HL-60 (cell line): ENCODE data around the gene SYT12.

Experiments used
- DNase-seq, 2 experiments: peaks; one replicate each; pipeline ENCODE4 v3.0.0-alpha.2; 2010 to 2020; ENCODE audit warnings: low read depth in 1 of 2, low spot score in 1 of 2
- H3K27ac ChIP-seq: fragments of 250-450 bp; sonication (Bioruptor Pico); replicated peaks from 2 replicates; pipeline ENCODE4 v1.5.1; 2020; ENCODE audit warnings: mild to moderate bottlenecking, moderate library complexity
- H3K27me3 ChIP-seq: fragments of 250-450 bp; sonication (Bioruptor Pico); 2 replicates; pipeline ENCODE4 v1.5.1; 2021; ENCODE audit warnings: mild to moderate bottlenecking, moderate library complexity; ENCODE audit not compliant: insufficient read depth, poor library complexity, severe bottlenecking
- H3K4me3 ChIP-seq: replicated peaks from 2 replicates; pipeline ENCODE4 v1.5.1; 2011; ENCODE audit warnings: mild to moderate bottlenecking, control low read depth, low read length; ENCODE audit not compliant: insufficient read depth
- GABPA ChIP-seq: IDR thresholded peaks from 2 replicates; pipeline ENCODE4 v1.6.1; 2012; ENCODE audit warnings: low read depth
- POLR2AphosphoS5 ChIP-seq: IDR thresholded peaks from 2 replicates; pipeline ENCODE4 v1.6.1; 2012; ENCODE audit warnings: low read depth
- SPI1 ChIP-seq: IDR thresholded peaks from 2 replicates; pipeline ENCODE4 v1.6.1; 2012; ENCODE audit warnings: low read depth, mild to moderate bottlenecking, borderline replicate concordance
- long read RNA-seq: library from polyadenylated mRNA; unstranded; transcript quantifications from one replicate; pipeline ENCODE4 v2.0.0, GENCODE V29; 2020
- TF ChIP-seq, protein P1 (sequence below): IDR thresholded peaks from one replicate; pipeline ENCODE4 v1.5.1; 2011; ENCODE audit warnings: low read length, control low read depth, inconsistent platforms; ENCODE audit not compliant: insufficient read depth
- TF ChIP-seq, protein P2 (sequence below): IDR thresholded peaks from 2 replicates; pipeline ENCODE4 v1.6.1; 2012; ENCODE audit warnings: low read depth; ENCODE audit not compliant: insufficient replicate concordance

The SYT12 gene, protein sequence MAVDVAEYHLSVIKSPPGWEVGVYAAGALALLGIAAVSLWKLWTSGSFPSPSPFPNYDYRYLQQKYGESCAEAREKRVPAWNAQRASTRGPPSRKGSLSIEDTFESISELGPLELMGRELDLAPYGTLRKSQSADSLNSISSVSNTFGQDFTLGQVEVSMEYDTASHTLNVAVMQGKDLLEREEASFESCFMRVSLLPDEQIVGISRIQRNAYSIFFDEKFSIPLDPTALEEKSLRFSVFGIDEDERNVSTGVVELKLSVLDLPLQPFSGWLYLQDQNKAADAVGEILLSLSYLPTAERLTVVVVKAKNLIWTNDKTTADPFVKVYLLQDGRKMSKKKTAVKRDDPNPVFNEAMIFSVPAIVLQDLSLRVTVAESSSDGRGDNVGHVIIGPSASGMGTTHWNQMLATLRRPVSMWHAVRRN
- long read RNA-seq = 0 reads

DNA sequence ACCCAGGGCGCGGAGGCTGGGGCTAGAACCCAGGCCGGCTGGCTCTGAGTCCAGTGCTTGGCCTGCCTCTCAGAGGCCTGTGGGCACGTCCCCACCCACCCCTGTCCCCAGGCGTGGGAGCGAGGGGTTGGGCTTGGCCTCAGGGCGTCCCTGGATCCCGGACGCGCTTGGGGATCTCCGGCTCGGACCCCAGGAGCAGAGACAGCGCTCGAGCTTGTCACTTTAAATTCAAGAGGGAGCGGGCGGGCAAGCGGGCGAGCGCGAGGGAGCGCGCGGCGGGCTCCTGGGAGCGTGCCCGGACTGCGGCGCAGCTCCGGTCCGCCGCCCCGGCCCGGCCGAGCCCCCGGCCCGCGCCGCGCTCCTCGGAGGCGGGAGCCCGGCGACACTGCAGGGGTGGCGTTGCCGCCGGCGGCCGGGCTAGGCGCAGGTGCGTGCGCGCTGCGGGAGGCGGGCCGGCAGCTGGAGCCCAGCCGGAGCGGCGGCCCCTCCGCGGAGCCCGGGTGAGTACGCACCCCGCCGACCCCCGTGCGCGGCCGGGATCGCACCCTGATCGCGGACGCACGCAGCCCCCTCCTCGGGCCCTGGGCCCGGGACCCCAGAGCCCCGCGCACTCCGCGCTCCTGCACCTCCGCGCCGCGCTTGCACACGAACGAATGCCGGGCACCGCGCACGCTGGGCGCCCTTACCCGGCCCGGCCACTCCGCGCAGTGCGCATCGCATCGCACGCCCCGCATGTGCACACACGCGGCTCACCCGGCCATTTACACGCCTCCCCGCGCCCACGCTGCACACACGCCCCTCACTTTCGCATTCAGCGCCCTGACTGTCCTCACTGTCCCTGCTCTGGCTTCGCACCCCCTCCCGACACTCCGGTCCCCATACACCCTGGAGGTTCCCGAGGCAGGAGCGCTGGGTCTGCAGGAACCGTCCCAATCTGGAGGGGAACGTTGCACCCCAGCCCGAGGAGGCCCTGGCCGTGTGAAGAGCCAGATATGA is at the start of gene SYT12:
Gene SYT12 (plus strand): TSS at position 174 of the 996 bp plus-strand sequence. CDS start 7,011 bp downstream, outside the sequence.
- DNase-seq = no peak
- H3K4me3 ChIP-seq = no peak within 1 kb of the TSS
- H3K27me3 ChIP-seq = peaks cover 58% of the 10 kb centered on the region
- TF ChIP-seq, protein P1, sequence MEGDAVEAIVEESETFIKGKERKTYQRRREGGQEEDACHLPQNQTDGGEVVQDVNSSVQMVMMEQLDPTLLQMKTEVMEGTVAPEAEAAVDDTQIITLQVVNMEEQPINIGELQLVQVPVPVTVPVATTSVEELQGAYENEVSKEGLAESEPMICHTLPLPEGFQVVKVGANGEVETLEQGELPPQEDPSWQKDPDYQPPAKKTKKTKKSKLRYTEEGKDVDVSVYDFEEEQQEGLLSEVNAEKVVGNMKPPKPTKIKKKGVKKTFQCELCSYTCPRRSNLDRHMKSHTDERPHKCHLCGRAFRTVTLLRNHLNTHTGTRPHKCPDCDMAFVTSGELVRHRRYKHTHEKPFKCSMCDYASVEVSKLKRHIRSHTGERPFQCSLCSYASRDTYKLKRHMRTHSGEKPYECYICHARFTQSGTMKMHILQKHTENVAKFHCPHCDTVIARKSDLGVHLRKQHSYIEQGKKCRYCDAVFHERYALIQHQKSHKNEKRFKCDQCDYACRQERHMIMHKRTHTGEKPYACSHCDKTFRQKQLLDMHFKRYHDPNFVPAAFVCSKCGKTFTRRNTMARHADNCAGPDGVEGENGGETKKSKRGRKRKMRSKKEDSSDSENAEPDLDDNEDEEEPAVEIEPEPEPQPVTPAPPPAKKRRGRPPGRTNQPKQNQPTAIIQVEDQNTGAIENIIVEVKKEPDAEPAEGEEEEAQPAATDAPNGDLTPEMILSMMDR = no peak
- TF ChIP-seq SPI1 (no peak), POLR2AphosphoS5 (no peak)
- TF ChIP-seq, protein P2, sequence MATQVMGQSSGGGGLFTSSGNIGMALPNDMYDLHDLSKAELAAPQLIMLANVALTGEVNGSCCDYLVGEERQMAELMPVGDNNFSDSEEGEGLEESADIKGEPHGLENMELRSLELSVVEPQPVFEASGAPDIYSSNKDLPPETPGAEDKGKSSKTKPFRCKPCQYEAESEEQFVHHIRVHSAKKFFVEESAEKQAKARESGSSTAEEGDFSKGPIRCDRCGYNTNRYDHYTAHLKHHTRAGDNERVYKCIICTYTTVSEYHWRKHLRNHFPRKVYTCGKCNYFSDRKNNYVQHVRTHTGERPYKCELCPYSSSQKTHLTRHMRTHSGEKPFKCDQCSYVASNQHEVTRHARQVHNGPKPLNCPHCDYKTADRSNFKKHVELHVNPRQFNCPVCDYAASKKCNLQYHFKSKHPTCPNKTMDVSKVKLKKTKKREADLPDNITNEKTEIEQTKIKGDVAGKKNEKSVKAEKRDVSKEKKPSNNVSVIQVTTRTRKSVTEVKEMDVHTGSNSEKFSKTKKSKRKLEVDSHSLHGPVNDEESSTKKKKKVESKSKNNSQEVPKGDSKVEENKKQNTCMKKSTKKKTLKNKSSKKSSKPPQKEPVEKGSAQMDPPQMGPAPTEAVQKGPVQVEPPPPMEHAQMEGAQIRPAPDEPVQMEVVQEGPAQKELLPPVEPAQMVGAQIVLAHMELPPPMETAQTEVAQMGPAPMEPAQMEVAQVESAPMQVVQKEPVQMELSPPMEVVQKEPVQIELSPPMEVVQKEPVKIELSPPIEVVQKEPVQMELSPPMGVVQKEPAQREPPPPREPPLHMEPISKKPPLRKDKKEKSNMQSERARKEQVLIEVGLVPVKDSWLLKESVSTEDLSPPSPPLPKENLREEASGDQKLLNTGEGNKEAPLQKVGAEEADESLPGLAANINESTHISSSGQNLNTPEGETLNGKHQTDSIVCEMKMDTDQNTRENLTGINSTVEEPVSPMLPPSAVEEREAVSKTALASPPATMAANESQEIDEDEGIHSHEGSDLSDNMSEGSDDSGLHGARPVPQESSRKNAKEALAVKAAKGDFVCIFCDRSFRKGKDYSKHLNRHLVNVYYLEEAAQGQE = no peak
- H3K27ac ChIP-seq = no peak within 1 kb of the TSS

DNA sequence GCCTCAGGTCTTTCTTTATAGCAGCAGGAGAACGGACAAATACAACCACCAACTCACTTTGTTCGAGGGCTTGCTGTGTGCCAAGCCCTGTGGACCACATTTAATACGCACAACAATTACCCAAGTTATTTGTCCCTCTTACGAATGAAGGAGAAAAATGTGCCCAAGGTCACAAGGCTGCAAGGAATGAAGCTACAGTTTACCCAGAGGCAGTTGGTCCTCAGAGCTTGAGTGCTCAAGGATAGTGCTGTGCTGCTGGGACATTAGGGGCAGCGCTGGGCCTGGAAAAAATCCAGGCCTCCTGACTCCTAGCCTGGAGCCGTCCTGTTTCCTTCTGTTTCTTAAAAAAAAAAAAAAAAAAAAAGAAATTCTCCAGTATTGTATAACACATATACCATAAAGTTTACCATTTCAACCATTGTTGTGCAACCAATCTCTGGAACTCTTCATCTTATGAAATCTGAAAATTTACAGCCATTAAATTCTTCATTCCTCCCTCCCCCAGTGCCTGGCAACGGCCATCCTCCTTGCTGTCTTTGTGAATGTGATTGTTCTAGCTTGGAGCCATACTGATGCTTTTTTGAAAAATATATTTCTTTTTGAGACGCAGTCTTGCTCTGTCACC is 48.9 kb upstream of the SYT12 start:
- Histone ChIP-seq H3K27me3 (no peaks in the 10 kb centered on the region), H3K4me3 (no peak overlapping the region), H3K27ac (no peak overlapping the region)
- TF ChIP-seq SPI1 (no peak), POLR2AphosphoS5 (no peak), GABPA (no peak)
- TF ChIP-seq, protein P1 = no peak
- TF ChIP-seq, protein P2 = no peak
- DNase-seq = no peak

DNA sequence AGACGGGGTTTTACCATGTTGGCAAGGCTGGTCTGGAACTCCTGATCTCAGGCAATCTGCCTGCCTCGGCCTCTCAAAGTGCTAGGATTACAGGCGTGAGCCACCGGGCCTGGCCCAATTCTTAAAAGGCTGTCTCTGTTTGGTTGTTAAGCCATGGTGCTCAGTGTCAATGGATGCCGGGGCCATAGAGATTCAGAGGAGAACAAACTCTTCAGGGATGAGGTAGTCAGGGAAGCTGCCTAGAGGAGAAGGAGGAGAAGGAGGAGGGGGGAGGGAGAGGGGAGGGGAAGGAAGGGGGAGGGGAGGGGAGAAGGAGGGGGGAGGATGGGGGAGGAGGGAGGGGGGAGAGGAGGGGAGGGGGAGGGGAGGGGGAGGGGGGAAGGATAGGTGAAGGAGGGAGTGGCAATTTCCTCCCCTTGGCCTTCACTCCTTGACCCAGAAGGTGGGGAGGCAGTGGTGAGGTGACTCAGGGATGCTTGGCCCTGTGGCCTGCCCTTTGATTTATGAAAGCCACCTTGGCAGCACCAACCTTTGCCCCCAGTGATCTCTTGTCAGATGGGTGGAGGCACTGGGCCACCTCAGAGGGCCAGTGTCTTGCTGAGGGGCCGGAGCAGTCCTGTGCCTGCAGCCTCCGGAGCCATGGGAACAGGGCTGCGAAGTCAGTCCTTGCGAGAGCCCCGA is 48.1 kb upstream of the SYT12 start, which contains the start of gene C11orf86:
Gene C11orf86 (plus strand): TSS at position 581 of the 681 bp plus-strand sequence. CDS start 59 bp downstream, at position 640.
- Histone ChIP-seq H3K27ac (no peak within 1 kb of the TSS), H3K4me3 (no peak within 1 kb of the TSS), H3K27me3 (no peaks in the 10 kb centered on the region)
- DNase-seq = no peak
- TF ChIP-seq, protein P1 = no peak
- TF ChIP-seq SPI1 (no peak), GABPA (no peak), POLR2AphosphoS5 (no peak)
- TF ChIP-seq, protein P2 = no peak
